Prostate gland (tissue), 2 donors: Measurements from ENCODE around the gene BABAM2.

ENCODE experiments used
- POLR2A ChIP-seq: fragments of 450-650 bp; IDR thresholded peaks from one replicate; pipeline ENCODE4 v1.6.1; 2016; ENCODE audit warnings: antibody characterized with exemption, mild to moderate bottlenecking
- POLR2AphosphoS5 ChIP-seq: sonication (generic); formaldehyde crosslinking; IDR thresholded peaks from one replicate; pipeline ENCODE4 v1.6.1; 2017; ENCODE audit warnings: antibody characterized with exemption
- TF ChIP-seq, protein P1 (sequence below), 4 experiments: fragments of 200-600 bp in 2 of 4; fragments of 450-650 bp in 2 of 4; sonication (generic) in 2 of 4; IDR thresholded peaks; 1 replicate in 3 of 4; 2 replicates in 1 of 4; pipeline ENCODE4 v1.5.1; 2016 to 2019; ENCODE audit warnings: antibody characterized with exemption in 4 of 4, mild to moderate bottlenecking in 2 of 4, moderate library complexity in 2 of 4

DNA sequence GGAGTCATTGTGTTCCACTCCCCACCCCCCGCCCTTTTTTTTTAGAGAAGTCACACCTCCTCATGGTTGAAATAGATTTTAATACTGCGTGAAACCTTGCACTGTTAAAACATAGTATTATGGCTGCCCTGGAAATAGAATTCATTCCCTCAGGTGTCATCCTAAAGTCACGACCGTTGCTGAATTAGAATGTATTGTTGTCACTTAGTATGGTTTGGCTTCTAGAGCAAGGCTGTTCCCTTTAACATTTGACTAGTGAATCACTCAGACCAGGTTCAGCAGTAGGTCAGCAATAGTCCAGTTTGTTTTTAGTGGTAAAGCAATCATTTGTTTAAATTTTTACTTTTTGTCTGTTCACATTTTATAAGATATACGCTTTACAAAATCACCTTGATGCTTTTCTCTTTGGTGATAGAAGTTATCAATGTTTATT is 1.2 kb downstream of the BABAM2 start:
- TF ChIP-seq, protein P1, sequence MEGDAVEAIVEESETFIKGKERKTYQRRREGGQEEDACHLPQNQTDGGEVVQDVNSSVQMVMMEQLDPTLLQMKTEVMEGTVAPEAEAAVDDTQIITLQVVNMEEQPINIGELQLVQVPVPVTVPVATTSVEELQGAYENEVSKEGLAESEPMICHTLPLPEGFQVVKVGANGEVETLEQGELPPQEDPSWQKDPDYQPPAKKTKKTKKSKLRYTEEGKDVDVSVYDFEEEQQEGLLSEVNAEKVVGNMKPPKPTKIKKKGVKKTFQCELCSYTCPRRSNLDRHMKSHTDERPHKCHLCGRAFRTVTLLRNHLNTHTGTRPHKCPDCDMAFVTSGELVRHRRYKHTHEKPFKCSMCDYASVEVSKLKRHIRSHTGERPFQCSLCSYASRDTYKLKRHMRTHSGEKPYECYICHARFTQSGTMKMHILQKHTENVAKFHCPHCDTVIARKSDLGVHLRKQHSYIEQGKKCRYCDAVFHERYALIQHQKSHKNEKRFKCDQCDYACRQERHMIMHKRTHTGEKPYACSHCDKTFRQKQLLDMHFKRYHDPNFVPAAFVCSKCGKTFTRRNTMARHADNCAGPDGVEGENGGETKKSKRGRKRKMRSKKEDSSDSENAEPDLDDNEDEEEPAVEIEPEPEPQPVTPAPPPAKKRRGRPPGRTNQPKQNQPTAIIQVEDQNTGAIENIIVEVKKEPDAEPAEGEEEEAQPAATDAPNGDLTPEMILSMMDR (IDR thresholded peaks at IDR 0.05): no peak
- TF ChIP-seq POLR2A: no peak
- TF ChIP-seq POLR2AphosphoS5: no peak
